GM18519 (cell line): ENCODE results near the gene LDAH.
A peak's percentile ranks its signal among the peaks of the same experiment; 100 is the strongest.

ENCODE experiments used
- ATAC-seq: cut with Tn5 transposase; IDR thresholded peaks from one replicate; pipeline ENCODE4 v1.9.1; 2021; ENCODE audit warnings: mild to moderate bottlenecking, moderate library complexity; ENCODE audit not compliant: unreplicated experiment, low FRiP score

Gene LDAH

GRCh38 chr2:20689428-20690264, 133.3 kb downstream of the LDAH start:
- no peak for ATAC-seq

- no peak for ATAC-seq
Measured at GRCh38 chr2:20687260-20687832, 135.6 kb downstream of the LDAH start.

GRCh38 chr2:20684581-20685063, 138.3 kb downstream of the LDAH start:
- ATAC-seq, result no peak

- ATAC-seq, result no peak
Measured at GRCh38 chr2:20682167-20682920, 140.6 kb downstream of the LDAH start.

- ATAC-seq, result no peak
Measured at GRCh38 chr2:20680744-20681375, 142.0 kb downstream of the LDAH start.

- no peak for ATAC-seq
Measured at GRCh38 chr2:20678780-20679179, 144.1 kb downstream of the LDAH start.

GRCh38 chr2:20678086-20678395, 144.9 kb downstream of the LDAH start:
- ATAC-seq, result no peak

GRCh38 chr2:20677301-20678085, 145.4 kb downstream of the LDAH start:
- ATAC-seq, result peak; percentile 19

GRCh38 chr2:20676353-20677215, 146.3 kb downstream of the LDAH start:
- peak; percentile 61 for ATAC-seq

- ATAC-seq, result peak; percentile 61
Measured at GRCh38 chr2:20675701-20676352, 147.1 kb downstream of the LDAH start.

- ATAC-seq, result no peak
Measured at GRCh38 chr2:20674974-20675679, 147.8 kb downstream of the LDAH start.

- no peak for ATAC-seq
Measured at GRCh38 chr2:20674309-20674965, 148.5 kb downstream of the LDAH start.

GRCh38 chr2:20673686-20674308, 149.1 kb downstream of the LDAH start:
- no peak for ATAC-seq

GRCh38 chr2:20672201-20672951, 150.5 kb downstream of the LDAH start:
- no peak for ATAC-seq

- no peak for ATAC-seq
Measured at GRCh38 chr2:20671736-20672080, 151.2 kb downstream of the LDAH start.

GRCh38 chr2:20671036-20671735, 151.7 kb downstream of the LDAH start:
- ATAC-seq, result no peak
